Gastrocnemius medialis (tissue), 4 donors: Measurements from ENCODE around the gene ACTL7B. TPM values are rescaled to one million over a fixed set of nuclear protein-coding genes. Genes with fewer than 3 reads are reported as not detected.

Experiments used
- ATAC-seq, 2 donors: fragments of 150-250 bp; one replicate each; pipeline ENCODE4 v1.9.1; 2016
- DNase-seq, 2 donors: peaks; one replicate each; pipeline ENCODE4 v3.0.0-alpha.2; 2019
- H3K27ac ChIP-seq, 4 donors: fragments of 200-600 bp; sonication (generic); 1 replicate in 1 of 4; 2 replicates in 3 of 4; pipeline ENCODE4 v1.5.1; 2016 to 2018; ENCODE audit warnings: mild to moderate bottlenecking in 2 of 4, moderate library complexity in 1 of 4
- H3K27me3 ChIP-seq, 3 donors: fragments of 200-600 bp; sonication (generic) in 2 of 3; 1 replicate in 1 of 3; 2 replicates in 2 of 3; pipeline versions ENCODE4 v1.5.1 to v1.6.0; 2016 to 2019; ENCODE audit warnings: mild to moderate bottlenecking in 1 of 3, moderate library complexity in 1 of 3
- H3K36me3 ChIP-seq, 2 donors: fragments of 200-600 bp; sonication (generic) in 1 of 2; one replicate each; pipeline ENCODE4 v1.5.1; 2017 to 2018
- H3K4me1 ChIP-seq, 2 donors: fragments of 200-600 bp; sonication (generic) in 1 of 2; one replicate each; pipeline ENCODE4 v1.5.1; 2016 to 2017; ENCODE audit warnings: mild to moderate bottlenecking in 2 of 2
- H3K4me3 ChIP-seq, 4 donors: fragments of 200-600 bp; sonication (generic) in 3 of 4; 1 replicate in 1 of 4; 2 replicates in 3 of 4; pipeline ENCODE4 v1.5.1; 2016 to 2019; ENCODE audit warnings: mild to moderate bottlenecking in 2 of 4
- H3K9me3 ChIP-seq, 3 donors: fragments of 200-600 bp; sonication (generic) in 2 of 3; 1 replicate in 1 of 3; 2 replicates in 2 of 3; pipeline ENCODE4 v1.5.1; 2016 to 2019
- POLR2A ChIP-seq, 2 donors: fragments of 450-650 bp; IDR thresholded peaks; one replicate each; pipeline ENCODE4 v1.6.1; 2017; ENCODE audit warnings: antibody characterized with exemption in 2 of 2, mild to moderate bottlenecking in 2 of 2, moderate library complexity in 2 of 2
- in situ Hi-C, 4 donors: fragments of 200-750 bp; cut with MboI; loops; one replicate each; pipeline versions ENCODE4 v1.15.0 to v1.8.0; 2017; ENCODE audit warnings: low sequenced_read_pairs in 4 of 4
- intact Hi-C: fragments of 100-400 bp; cut with DNase I; formaldehyde crosslinking; loops from one replicate; pipeline ENCODE4 v1.15.1; 2023; ENCODE audit warnings: low total_unique reads
- total RNA-seq, 4 donors: library from RNA; depleted of rRNA; stranded (reverse); fragments of >200 nt; gene quantifications; one replicate each; pipeline versions ENCODE4 v1.1.0 to v1.2.3, GENCODE V29; 2016
- TF ChIP-seq, protein P1 (sequence below), 5 experiments: fragments of 450-650 bp in 3 of 5; fragments of 200-600 bp in 2 of 5; sonication (generic) in 2 of 5; IDR thresholded peaks in 4 of 5; conservative IDR thresholded peaks in 1 of 5; 1 replicate in 4 of 5; 2 replicates in 1 of 5; pipeline ENCODE4 v1.5.1; 2016 to 2019; ENCODE audit warnings: antibody characterized with exemption in 5 of 5, mild to moderate bottlenecking in 3 of 5, moderate library complexity in 3 of 5

Gene ACTL7B, protein sequence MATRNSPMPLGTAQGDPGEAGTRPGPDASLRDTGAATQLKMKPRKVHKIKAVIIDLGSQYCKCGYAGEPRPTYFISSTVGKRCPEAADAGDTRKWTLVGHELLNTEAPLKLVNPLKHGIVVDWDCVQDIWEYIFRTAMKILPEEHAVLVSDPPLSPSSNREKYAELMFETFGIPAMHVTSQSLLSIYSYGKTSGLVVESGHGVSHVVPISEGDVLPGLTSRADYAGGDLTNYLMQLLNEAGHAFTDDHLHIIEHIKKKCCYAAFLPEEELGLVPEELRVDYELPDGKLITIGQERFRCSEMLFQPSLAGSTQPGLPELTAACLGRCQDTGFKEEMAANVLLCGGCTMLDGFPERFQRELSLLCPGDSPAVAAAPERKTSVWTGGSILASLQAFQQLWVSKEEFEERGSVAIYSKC
- total RNA-seq: not detected

DNA sequence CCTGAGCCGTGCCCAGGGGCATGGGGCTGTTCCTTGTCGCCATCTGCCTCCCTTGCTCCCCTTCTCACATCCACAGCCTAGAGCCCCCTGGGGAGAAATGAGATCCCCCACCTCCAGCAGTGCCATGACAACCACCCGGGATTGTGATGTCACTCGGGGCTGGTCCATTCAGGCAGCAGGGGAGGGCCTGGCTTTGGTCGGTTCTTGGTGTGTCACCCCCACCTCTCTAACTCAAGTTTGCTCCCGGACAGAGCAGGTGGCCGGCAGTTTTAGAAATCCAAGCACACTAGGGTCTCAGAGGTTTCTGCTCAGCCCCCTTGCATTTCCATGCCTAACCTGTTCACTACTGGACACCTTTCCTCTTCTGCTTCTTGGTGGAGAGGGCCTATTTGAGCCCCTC is at the start of gene ACTL7B:
Gene ACTL7B (minus strand): TSS at position 99 of the 400 bp plus-strand sequence. CDS start 56 bp downstream, at position 43.
- Histone ChIP-seq H3K27me3 (peaks cover 0 to 3% (median 0%) of the 10 kb centered on the region in 3 donors), H3K9me3 (no peaks in the 10 kb centered on the region), H3K36me3 (no peaks in the 10 kb centered on the region), H3K27ac (no peak within 1 kb of the TSS), H3K4me3 (no peak within 1 kb of the TSS), H3K4me1 (no peaks in the 10 kb centered on the region)
- TF ChIP-seq, protein P1, sequence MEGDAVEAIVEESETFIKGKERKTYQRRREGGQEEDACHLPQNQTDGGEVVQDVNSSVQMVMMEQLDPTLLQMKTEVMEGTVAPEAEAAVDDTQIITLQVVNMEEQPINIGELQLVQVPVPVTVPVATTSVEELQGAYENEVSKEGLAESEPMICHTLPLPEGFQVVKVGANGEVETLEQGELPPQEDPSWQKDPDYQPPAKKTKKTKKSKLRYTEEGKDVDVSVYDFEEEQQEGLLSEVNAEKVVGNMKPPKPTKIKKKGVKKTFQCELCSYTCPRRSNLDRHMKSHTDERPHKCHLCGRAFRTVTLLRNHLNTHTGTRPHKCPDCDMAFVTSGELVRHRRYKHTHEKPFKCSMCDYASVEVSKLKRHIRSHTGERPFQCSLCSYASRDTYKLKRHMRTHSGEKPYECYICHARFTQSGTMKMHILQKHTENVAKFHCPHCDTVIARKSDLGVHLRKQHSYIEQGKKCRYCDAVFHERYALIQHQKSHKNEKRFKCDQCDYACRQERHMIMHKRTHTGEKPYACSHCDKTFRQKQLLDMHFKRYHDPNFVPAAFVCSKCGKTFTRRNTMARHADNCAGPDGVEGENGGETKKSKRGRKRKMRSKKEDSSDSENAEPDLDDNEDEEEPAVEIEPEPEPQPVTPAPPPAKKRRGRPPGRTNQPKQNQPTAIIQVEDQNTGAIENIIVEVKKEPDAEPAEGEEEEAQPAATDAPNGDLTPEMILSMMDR (IDR thresholded peaks at IDR 0.05 in 4 of 5, conservative IDR thresholded peaks at IDR 0.05 in 1 of 5): no peak
- no peak for TF ChIP-seq POLR2A (IDR thresholded peaks at IDR 0.05)
- in situ Hi-C loops: loop anchor here in 1 of 4 donors (25.0 kb wide), 1 partner anchor 106 kb away; no protein-coding TSS in a partner anchor
- ATAC-seq: no peak
- intact Hi-C loops: no loop called here
- no peak for DNase-seq

DNA sequence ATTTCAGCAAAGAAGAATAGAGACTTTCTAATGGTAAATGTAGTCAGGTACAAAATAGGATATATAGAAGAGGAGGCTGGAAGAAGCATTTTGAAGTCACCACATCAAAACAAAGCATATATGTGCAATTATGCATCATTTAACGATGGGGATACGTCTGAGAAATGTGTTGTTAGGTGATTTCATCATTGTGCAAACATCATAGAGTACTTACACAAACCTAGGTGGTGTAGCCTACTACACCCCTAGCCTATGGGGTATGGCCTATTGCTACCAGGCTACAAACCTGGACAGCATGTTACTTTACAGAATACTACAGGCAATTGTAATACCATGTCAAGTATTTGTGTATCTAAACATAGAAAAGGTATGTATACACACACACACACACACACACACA is 49.7 kb upstream of the ACTL7B start:
- ATAC-seq (no peak), DNase-seq (no peak)
- H3K27ac ChIP-seq: no peak overlapping the region
- no peak for TF ChIP-seq POLR2A (IDR thresholded peaks at IDR 0.05)
- TF ChIP-seq, protein P1 (IDR thresholded peaks at IDR 0.05 in 4 of 5, conservative IDR thresholded peaks at IDR 0.05 in 1 of 5): no peak
- no peaks in the 10 kb centered on the region for H3K9me3 ChIP-seq
- H3K4me1 ChIP-seq: no peaks in the 10 kb centered on the region
- intact Hi-C loops (no loop called here), in situ Hi-C loops (no loop called here)
- H3K27me3 ChIP-seq: no peaks in the 10 kb centered on the region
- H3K4me3 ChIP-seq: no peak overlapping the region
- peaks cover 4 to 84% of the 10 kb centered on the region in 2 donors for H3K36me3 ChIP-seq

DNA sequence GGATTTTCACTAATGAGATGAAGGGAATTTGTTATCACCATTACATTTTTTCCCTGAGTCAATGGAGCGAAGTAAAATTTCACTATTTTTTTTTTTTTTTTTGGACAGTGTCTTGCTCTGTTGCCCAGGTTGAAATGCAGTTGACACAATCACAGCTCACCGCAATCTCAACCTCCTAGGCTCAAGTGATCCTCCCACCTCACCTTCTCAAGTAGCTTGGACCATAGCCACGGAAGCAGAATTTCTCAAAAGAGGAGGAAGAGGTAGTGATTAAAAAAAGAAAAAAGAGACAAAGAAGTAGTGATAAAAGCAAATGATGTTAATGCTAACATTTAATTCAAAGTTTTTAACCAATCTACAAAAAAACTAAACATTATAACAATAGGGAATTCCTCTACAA is 48.4 kb upstream of the ACTL7B start:
- peaks cover 4 to 76% of the 10 kb centered on the region in 2 donors for H3K36me3 ChIP-seq
- ATAC-seq: no peak
- H3K27ac ChIP-seq: no peak overlapping the region
- no peaks in the 10 kb centered on the region for H3K4me1 ChIP-seq
- intact Hi-C loops: no loop called here
- H3K9me3 ChIP-seq: no peaks in the 10 kb centered on the region
- H3K4me3 ChIP-seq: no peak overlapping the region
- no peaks in the 10 kb centered on the region for H3K27me3 ChIP-seq
- TF ChIP-seq POLR2A (IDR thresholded peaks at IDR 0.05): no peak
- TF ChIP-seq, protein P1 (IDR thresholded peaks at IDR 0.05 in 4 of 5, conservative IDR thresholded peaks at IDR 0.05 in 1 of 5): no peak
- in situ Hi-C loops: no loop called here
- no peak for DNase-seq

DNA sequence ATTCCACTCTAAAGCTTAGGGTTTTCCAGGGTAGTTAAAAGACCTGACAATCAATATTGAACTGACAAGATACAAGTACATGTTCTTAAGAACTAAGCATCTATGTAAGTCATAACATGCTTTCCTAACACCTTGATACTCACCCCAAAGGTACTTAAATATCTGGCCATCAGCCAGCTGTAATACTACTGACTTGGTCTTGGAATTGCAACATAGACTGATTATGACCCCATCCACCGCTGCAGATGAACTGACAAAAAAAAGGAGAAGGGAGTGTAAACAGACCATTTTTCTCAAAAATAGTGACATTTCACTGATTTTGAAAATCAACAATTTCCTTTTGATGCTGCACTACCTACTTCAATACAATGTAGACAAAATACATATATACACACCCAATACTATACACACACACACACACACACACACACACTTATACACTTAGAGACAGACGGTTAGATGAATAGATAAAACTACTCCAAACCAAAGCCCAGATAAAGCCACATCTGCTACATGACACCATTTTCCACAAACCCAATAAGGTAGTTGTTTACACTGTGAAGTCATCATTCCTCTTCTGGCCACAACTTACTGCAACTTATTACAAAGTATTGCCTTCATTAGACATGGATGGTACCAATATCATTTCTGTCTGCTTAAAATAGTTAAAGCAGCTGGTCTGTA is 47.8 kb upstream of the ACTL7B start:
- Histone ChIP-seq H3K36me3 (peaks cover 4 to 76% of the 10 kb centered on the region in 2 donors), H3K4me1 (no peaks in the 10 kb centered on the region), H3K9me3 (no peaks in the 10 kb centered on the region), H3K27me3 (no peaks in the 10 kb centered on the region), H3K4me3 (no peak overlapping the region), H3K27ac (no peak overlapping the region)
- DNase-seq (no peak), ATAC-seq (no peak)
- intact Hi-C loops: no loop called here
- TF ChIP-seq, protein P1 (IDR thresholded peaks at IDR 0.05 in 4 of 5, conservative IDR thresholded peaks at IDR 0.05 in 1 of 5): no peak
- TF ChIP-seq POLR2A (IDR thresholded peaks at IDR 0.05): no peak
- in situ Hi-C loops: no loop called here
